Loucy (cell line): ENCODE results near the gene ELN.
A peak's percentile ranks its signal among the peaks of the same experiment; 100 is the strongest.

ENCODE experiments used
- H2AFZ ChIP-seq: fragments of 200-600 bp; sonication (generic); 2 replicates; pipeline ENCODE4 v1.6.0; 2016; ENCODE audit warnings: antibody characterized with exemption, mild to moderate bottlenecking, low read length, moderate library complexity
- H3F3A ChIP-seq: fragments of 200-600 bp; 2 replicates; pipeline ENCODE4 v1.6.0; 2016; ENCODE audit warnings: antibody characterized with exemption, low read depth, mild to moderate bottlenecking
- H3K27me3 ChIP-seq: fragments of 200-600 bp; sonication (generic); 2 replicates; pipeline ENCODE4 v1.6.1; 2014; ENCODE audit warnings: low read length, mild to moderate bottlenecking; ENCODE audit not compliant: insufficient read depth, poor library complexity, severe bottlenecking
- H3K36me3 ChIP-seq: fragments of 200-600 bp; sonication (generic); 2 replicates; pipeline ENCODE4 v1.6.1; 2016; ENCODE audit warnings: low read length; ENCODE audit not compliant: insufficient read depth
- H3K4me1 ChIP-seq: fragments of 200-600 bp; sonication (generic); 2 replicates; pipeline ENCODE4 v1.5.1; 2014; ENCODE audit warnings: low read length, mild to moderate bottlenecking; ENCODE audit not compliant: insufficient read depth, poor library complexity, severe bottlenecking
- H3K4me2 ChIP-seq: fragments of 200-600 bp; sonication (generic); 2 replicates; pipeline ENCODE4 v1.6.0; 2014; ENCODE audit warnings: antibody characterized with exemption, low read length, low read depth, mild to moderate bottlenecking; ENCODE audit not compliant: poor library complexity, severe bottlenecking
- H3K4me3 ChIP-seq: fragments of 200-600 bp; sonication (generic); 2 replicates; pipeline ENCODE4 v1.5.1; 2014; ENCODE audit warnings: low read length, mild to moderate bottlenecking, mixed read lengths; ENCODE audit not compliant: poor library complexity, severe bottlenecking
- H3K79me2 ChIP-seq: fragments of 200-600 bp; sonication (generic); 2 replicates; pipeline ENCODE4 v1.6.1; 2014; ENCODE audit warnings: low read length; ENCODE audit not compliant: insufficient read depth
- H3K9ac ChIP-seq: fragments of 200-600 bp; sonication (generic); 2 replicates; pipeline ENCODE4 v1.6.0; 2014; ENCODE audit warnings: mild to moderate bottlenecking, low read depth, low read length, moderate library complexity; ENCODE audit not compliant: poor library complexity, severe bottlenecking
- H3K9me2 ChIP-seq: fragments of 200-600 bp; sonication (generic); replicated peaks from 2 replicates; pipeline ENCODE4 v1.6.1; 2016; ENCODE audit warnings: low read depth, low read length, mixed read lengths
- H3K9me3 ChIP-seq: fragments of 200-600 bp; sonication (generic); 2 replicates; pipeline ENCODE4 v1.6.1; 2014; ENCODE audit warnings: mild to moderate bottlenecking, antibody characterized with exemption, low read length, low read depth; ENCODE audit not compliant: insufficient read depth
- H4K20me1 ChIP-seq: fragments of 200-600 bp; sonication (generic); 2 replicates; pipeline ENCODE4 v1.6.0; 2014; ENCODE audit warnings: antibody characterized with exemption, low read length, mild to moderate bottlenecking; ENCODE audit not compliant: insufficient read depth, poor library complexity, severe bottlenecking
- CTCF ChIP-seq: fragments of 200-600 bp; sonication (generic); conservative IDR thresholded peaks from 2 replicates; pipeline ENCODE4 v1.5.1; 2014; ENCODE audit warnings: mild to moderate bottlenecking, antibody characterized with exemption, low read length
- EZH2phosphoT487 ChIP-seq: fragments of 200-600 bp; IDR thresholded peaks from 2 replicates; pipeline ENCODE4 v1.6.1; 2018; ENCODE audit warnings: antibody characterized with exemption, mild to moderate bottlenecking, moderate library complexity, borderline replicate concordance

ELN gene

GRCh38 chr7:74106846-74107245 lies 78.9 kb downstream of the ELN start:
- Histone ChIP-seq H3K9ac (no peak overlapping the region), H3K79me2 (no peaks in the 10 kb centered on the region), H3K27me3 (no peaks in the 10 kb centered on the region), H3K4me3 (no peak overlapping the region), H3K4me1 (no peaks in the 10 kb centered on the region), H3K4me2 (no peak overlapping the region), H3K9me2 (no peaks in the 10 kb centered on the region), H3K36me3 (peaks cover 38% of the 10 kb centered on the region; the same call in 1 of the 2 replicates), H4K20me1 (no peaks in the 10 kb centered on the region), H2AFZ (no peak overlapping the region), H3K9me3 (no peaks in the 10 kb centered on the region), H3F3A (no peaks in the 10 kb centered on the region)
- TF ChIP-seq CTCF (no peak), EZH2phosphoT487 (no peak)

GRCh38 chr7:74115326-74115725 lies 87.4 kb downstream of the ELN start:
- TF ChIP-seq CTCF = peak; percentile 33
- TF ChIP-seq EZH2phosphoT487 = no peak
- H4K20me1 ChIP-seq = no peaks in the 10 kb centered on the region
- H3K4me2 ChIP-seq = no peak overlapping the region
- H3K36me3 ChIP-seq = peaks cover 10% of the 10 kb centered on the region; the same call in 1 of the 2 replicates
- no peaks in the 10 kb centered on the region for H3K9me2 ChIP-seq
- H3K4me3 ChIP-seq = no peak overlapping the region
- no peaks in the 10 kb centered on the region for H3K27me3 ChIP-seq
- no peaks in the 10 kb centered on the region for H3K9me3 ChIP-seq
- H3K9ac ChIP-seq = no peak overlapping the region
- H2AFZ ChIP-seq = no peak overlapping the region
- no peaks in the 10 kb centered on the region for H3F3A ChIP-seq
- H3K79me2 ChIP-seq = no peaks in the 10 kb centered on the region
- no peaks in the 10 kb centered on the region for H3K4me1 ChIP-seq

- TF ChIP-seq EZH2phosphoT487 = no peak
- Histone ChIP-seq H3K9ac (no peak overlapping the region), H3K36me3 (peaks cover 12% of the 10 kb centered on the region; the same call in 1 of the 2 replicates), H3K27me3 (no peaks in the 10 kb centered on the region), H3K4me3 (no peak overlapping the region), H3K9me3 (no peaks in the 10 kb centered on the region), H3K79me2 (no peaks in the 10 kb centered on the region), H3F3A (no peaks in the 10 kb centered on the region), H3K4me1 (no peaks in the 10 kb centered on the region), H2AFZ (no peak overlapping the region), H3K9me2 (no peaks in the 10 kb centered on the region), H3K4me2 (no peak overlapping the region), H4K20me1 (no peaks in the 10 kb centered on the region)
These were observed 88.4 kb downstream of the ELN start for GRCh38 chr7:74116356-74116755.
